Stimulated activated CD4-positive, alpha-beta T cell treated with anti-CD3 and anti-CD28 coated beads, Interleukin-15, amount 100 ng/mL, for 24 hours (primary cell): ENCODE results near the gene KCTD17.
A peak's percentile ranks its signal among the peaks of the same experiment; 100 is the strongest.

Source experiments
- DNase-seq: peaks from one replicate; pipeline ENCODE4 v3.0.0-alpha.2; 2020

The KCTD17 gene

GRCh38 chr22:37021041-37021440, 30.5 kb upstream of the KCTD17 start:
- no peak for DNase-seq

GRCh38 chr22:37021710-37022482, 29.6 kb upstream of the KCTD17 start:
- DNase-seq = peak; percentile 74

GRCh38 chr22:37022483-37023337, 28.8 kb upstream of the KCTD17 start:
- DNase-seq = no peak

- DNase-seq = no peak
Measured at GRCh38 chr22:37023743-37024338, 27.7 kb upstream of the KCTD17 start.

- no peak for DNase-seq
Measured at GRCh38 chr22:37024339-37025157, 27.0 kb upstream of the KCTD17 start.

GRCh38 chr22:37025500-37026070, 26.0 kb upstream of the KCTD17 start:
- no peak for DNase-seq

- no peak for DNase-seq
Measured at GRCh38 chr22:37026325-37026724, 25.2 kb upstream of the KCTD17 start.

- DNase-seq = no peak
Measured at GRCh38 chr22:37027556-37027955, 24.0 kb upstream of the KCTD17 start.

- no peak for DNase-seq
Measured at GRCh38 chr22:37028692-37029674, 22.6 kb upstream of the KCTD17 start.

GRCh38 chr22:37030560-37031281, 20.8 kb upstream of the KCTD17 start:
- no peak for DNase-seq

- DNase-seq = no peak
Measured at GRCh38 chr22:37032134-37032534, 19.4 kb upstream of the KCTD17 start.

- DNase-seq = no peak
Measured at GRCh38 chr22:37032535-37033460, 18.7 kb upstream of the KCTD17 start.

GRCh38 chr22:37033605-37034430, 17.7 kb upstream of the KCTD17 start:
- DNase-seq = no peak

- no peak for DNase-seq
Measured at GRCh38 chr22:37036655-37037377, 14.7 kb upstream of the KCTD17 start.

- DNase-seq = no peak
Measured at GRCh38 chr22:37037669-37038068, 13.9 kb upstream of the KCTD17 start.

- no peak for DNase-seq
Measured at GRCh38 chr22:37039466-37039865, 12.1 kb upstream of the KCTD17 start.

- no peak for DNase-seq
Measured at GRCh38 chr22:37043209-37043827, 8.2 kb upstream of the KCTD17 start.
